Mammary microvascular endothelial cell (primary cell): Measurements from ENCODE around the gene LIN37. TPM values are rescaled to one million over a fixed set of nuclear protein-coding genes. Genes with fewer than 3 reads are reported as not detected.

Experiments
- total RNA-seq: library from RNA; depleted of rRNA; stranded (reverse); fragments of >200 nt; gene quantifications from 2 replicates; pipeline ENCODE4 v1.2.3, GENCODE V29; 2015

The LIN37 gene
- 8.8 and 12.2 TPM in 2 replicates for total RNA-seq

GRCh38 chr19:35748106-35749020, at the start of gene LIN37:
Gene LIN37, plus strand, starts transcription at chr19:35748576. Its CDS starts 149 bp downstream, at chr19:35748725.

GRCh38 chr19:35704218-35704617, 44.2 kb upstream of the LIN37 start, which contains the start of gene ZBTB32:
Gene ZBTB32, plus strand, starts transcription at chr19:35704558. Its CDS starts 10,069 bp downstream, at chr19:35714627.

DNA sequence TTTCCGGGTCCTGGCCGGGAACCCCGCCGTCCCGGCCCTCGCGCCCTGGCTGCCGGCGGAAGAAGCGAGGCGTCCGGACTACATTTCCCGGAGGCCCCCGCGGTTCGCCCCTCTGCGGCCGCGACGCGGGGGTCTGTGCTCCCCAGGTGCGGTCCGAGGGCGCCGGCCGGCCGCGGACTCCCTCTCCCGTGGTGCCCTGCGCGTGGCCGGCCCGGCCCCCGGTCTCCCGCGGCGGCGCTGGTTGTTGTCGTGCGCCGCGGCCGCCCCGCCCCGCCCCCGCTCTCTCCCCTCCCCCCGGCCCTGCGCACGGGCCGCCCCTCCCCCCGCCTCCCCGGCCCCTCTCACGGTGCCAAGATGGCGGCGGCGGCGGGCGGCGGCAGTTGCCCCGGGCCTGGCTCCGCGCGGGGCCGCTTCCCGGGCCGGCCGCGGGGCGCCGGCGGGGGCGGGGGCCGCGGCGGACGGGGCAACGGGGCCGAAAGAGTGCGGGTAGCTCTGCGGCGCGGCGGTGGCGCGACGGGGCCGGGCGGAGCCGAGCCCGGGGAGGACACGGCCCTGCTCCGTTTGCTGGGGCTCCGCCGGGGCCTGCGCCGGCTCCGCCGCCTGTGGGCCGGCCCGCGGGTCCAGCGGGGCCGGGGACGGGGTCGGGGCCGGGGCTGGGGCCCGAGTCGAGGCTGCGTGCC, 30.6 kb upstream of the LIN37 start, which contains the start of gene KMT2B:
TSS of gene KMT2B (plus strand) at position 339 of the 680 bp plus-strand sequence. CDS start at position 355, 16 bp downstream.

GRCh38 chr19:35742121-35742724, 6.2 kb upstream of the LIN37 start, which contains the start of gene IGFLR1:
Gene IGFLR1, minus strand, starts transcription at chr19:35742452. Its CDS starts 1,272 bp downstream, at chr19:35741180.

GRCh38 chr19:35745328-35746086, 2.9 kb upstream of the LIN37 start, which contains the start of the genes PSENEN and U2AF1L4:
Gene PSENEN, plus strand, starts transcription at chr19:35745651. Its CDS starts 280 bp downstream, at chr19:35745931.
Gene U2AF1L4, minus strand, starts transcription at chr19:35745418. Its CDS starts 27 bp downstream, at chr19:35745391.

GRCh38 chr19:35756377-35757230, 8.2 kb downstream of the LIN37 start, which contains the start of gene HSPB6:
Gene HSPB6, minus strand, starts transcription at chr19:35757029. Its CDS starts 21 bp downstream, at chr19:35757008.

DNA sequence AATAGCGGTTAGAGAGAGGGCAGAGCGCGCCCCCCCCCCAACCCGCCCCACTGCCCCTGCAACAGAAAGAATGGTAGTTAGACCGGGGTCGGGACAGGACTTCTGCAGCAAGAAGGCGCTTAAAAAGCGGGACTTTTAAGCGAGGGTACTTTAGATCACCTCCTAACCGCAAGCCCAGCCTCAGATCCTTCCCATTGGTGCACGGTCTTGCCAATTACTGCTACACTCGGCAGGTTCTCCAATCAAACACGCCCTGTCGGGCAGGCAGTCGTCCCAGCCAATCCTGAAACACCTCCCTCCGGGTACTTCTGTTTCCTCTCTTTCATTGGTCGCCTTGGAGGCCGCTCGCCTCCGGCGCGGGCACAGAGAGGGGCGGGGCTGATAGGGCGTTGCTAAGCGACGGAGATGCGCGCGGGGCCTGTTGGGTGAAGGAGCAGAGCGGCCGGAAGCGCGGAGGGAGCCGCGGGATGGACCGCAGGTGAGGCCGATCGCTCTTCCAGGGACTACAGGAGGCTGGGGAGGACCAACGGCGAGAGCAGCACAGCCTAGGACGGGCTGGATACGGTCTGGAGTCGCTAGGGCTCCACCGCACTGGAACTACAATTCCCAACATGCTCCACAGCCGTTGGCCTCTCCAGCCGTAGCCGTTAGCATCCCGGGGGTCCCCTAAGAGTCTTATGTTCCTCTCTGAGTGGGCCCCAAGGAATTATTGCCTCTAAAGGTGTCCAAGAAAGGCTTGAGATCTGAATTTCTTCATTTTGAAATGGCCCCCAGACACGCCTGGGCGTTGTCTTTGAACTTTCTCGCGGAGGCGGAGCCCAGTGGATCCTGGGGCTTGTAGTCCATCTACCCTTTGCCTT, 9.6 kb downstream of the LIN37 start, which contains the start of gene PROSER3:
TSS of gene PROSER3 (plus strand) at position 428 of the 860 bp plus-strand sequence. CDS start at position 468, 40 bp downstream.

DNA sequence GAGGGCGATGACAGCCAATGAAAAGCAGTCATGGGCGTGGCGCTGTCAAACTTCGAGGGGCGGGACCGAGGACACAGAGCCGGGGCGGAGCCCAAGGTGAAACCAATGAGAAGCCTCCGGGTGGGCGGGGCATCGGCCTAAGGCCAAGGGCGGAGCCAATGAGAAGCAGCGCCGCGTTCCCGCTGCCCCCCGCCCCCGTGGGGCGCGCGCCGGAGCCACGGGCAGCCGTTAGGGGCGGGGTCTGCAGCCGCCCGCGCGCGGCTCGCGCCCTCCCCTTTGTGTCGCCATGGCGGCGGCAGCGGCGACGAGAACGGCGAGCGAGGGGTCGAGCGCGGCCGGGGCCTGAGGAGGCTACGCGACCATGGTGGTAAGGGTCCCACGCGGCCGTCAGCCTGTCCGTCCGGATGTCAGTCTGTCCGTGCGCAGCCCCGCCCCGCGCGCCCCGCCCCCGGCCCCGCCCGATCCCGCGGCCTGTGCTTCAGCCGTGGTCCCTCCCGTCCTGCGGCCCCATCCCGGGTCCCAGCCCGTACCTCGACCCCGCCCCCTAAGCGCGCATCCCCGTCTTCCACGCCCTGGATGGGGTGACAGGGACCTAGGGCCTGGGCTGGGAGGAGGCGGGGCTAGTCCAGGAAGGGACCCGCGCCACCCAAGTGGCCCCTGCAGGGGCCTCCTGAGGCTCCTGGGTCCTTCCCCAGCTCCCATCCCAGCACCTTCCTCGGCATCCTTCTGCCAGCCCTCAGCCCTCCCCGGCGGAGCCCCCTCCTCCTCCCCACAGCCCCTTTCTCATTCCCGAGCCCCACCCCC, 27.1 kb downstream of the LIN37 start, which contains the start of gene ARHGAP33:
TSS of gene ARHGAP33 (plus strand) at position 267 of the 804 bp plus-strand sequence. CDS start at position 362, 95 bp downstream.

Other genes with a start within 250 kb of the LIN37 start
- gene DMKN, start 234.9 kb upstream of the LIN37 start, total RNA-seq = not detected in 2 replicates
- gene SBSN, start 220.3 kb upstream of the LIN37 start, total RNA-seq = not detected in 2 replicates
- gene GAPDHS, start 215.1 kb upstream of the LIN37 start, total RNA-seq = not detected in 2 replicates
- 97.0 and 97.3 TPM in 2 replicates for gene TMEM147, start 202.9 kb upstream of the LIN37 start, total RNA-seq
- not detected in 2 replicates for gene ATP4A, start 184.9 kb upstream of the LIN37 start, total RNA-seq
- gene PMIS2, start 162.4 kb upstream of the LIN37 start, total RNA-seq = not detected in 2 replicates
- 13.0 and 13.1 TPM in 2 replicates for gene HAUS5, start 135.8 kb upstream of the LIN37 start, total RNA-seq
- 93.7 and 102 TPM in 2 replicates for gene RBM42, start 119.5 kb upstream of the LIN37 start, total RNA-seq
- 0.30 and 0.87 TPM in 2 replicates for gene ETV2, start 106.8 kb upstream of the LIN37 start, total RNA-seq
- 571 and 586 TPM in 2 replicates for gene COX6B1, start 100.3 kb upstream of the LIN37 start, total RNA-seq
- gene UPK1A, start 82.1 kb upstream of the LIN37 start, total RNA-seq = not detected in 2 replicates
- gene ZBTB32, start 44.0 kb upstream of the LIN37 start, total RNA-seq = not detected in 2 replicates
- gene KMT2B, start 30.6 kb upstream of the LIN37 start, total RNA-seq = 8.9 and 10.5 TPM in 2 replicates
- 14.1 and 16.2 TPM in 2 replicates for gene IGFLR1, start 6.1 kb upstream of the LIN37 start, total RNA-seq
- gene U2AF1L4, start 3.2 kb upstream of the LIN37 start, total RNA-seq = 2.1 and 2.7 TPM in 2 replicates
- 17.9 and 32.1 TPM in 2 replicates for gene PSENEN, start 2.9 kb upstream of the LIN37 start, total RNA-seq
- 0.25 TPM in 1 of 2 replicates, not detected in the other for gene HSPB6, start 8.5 kb downstream of the LIN37 start, total RNA-seq
- 9.4 and 13.3 TPM in 2 replicates for gene PROSER3, start 9.6 kb downstream of the LIN37 start, total RNA-seq
- 2.1 and 2.6 TPM in 2 replicates for gene ARHGAP33, start 27.0 kb downstream of the LIN37 start, total RNA-seq
- not detected in 2 replicates for gene PRODH2, start 64.3 kb downstream of the LIN37 start, total RNA-seq
- gene NPHS1, start 103.9 kb downstream of the LIN37 start, total RNA-seq = not detected in 2 replicates
- not detected in 2 replicates for gene KIRREL2, start 108.3 kb downstream of the LIN37 start, total RNA-seq
- gene APLP1, start 120.0 kb downstream of the LIN37 start, total RNA-seq = 3.9 and 7.4 TPM in 2 replicates
- 2.2 and 2.7 TPM in 2 replicates for gene NFKBID, start 152.0 kb downstream of the LIN37 start, total RNA-seq
- gene HCST, start 154.0 kb downstream of the LIN37 start, total RNA-seq = not detected in 2 replicates
- gene TYROBP, start 159.7 kb downstream of the LIN37 start, total RNA-seq = not detected in 2 replicates
- gene LRFN3, start 187.8 kb downstream of the LIN37 start, total RNA-seq = 4.5 and 5.2 TPM in 2 replicates
- gene SDHAF1, start 246.6 kb downstream of the LIN37 start, total RNA-seq = 17.8 and 19.1 TPM in 2 replicates